ENCODE results near the gene OPN3. TPM values are rescaled to one million over a fixed set of nuclear protein-coding genes. Genes with fewer than 3 reads are reported as not detected.

The OPN3 gene
- total RNA-seq, 1 experiment from 2014 or later, result 89.4 TPM

Other genes with a start within 250 kb of the OPN3 start
- gene FH, start 120.6 kb downstream of the OPN3 start, total RNA-seq (2014; rRNA removed; shearing (Covaris generic)), result 80.6 and 87.9 TPM in 2 replicates
- 0.08 TPM in 1 of 2 replicates, not detected in the other for gene KMO, start 108.0 kb downstream of the OPN3 start, total RNA-seq (2014; rRNA removed; shearing (Covaris generic))
- gene CHML, start within 50 bp of the OPN3 start, total RNA-seq (2014; rRNA removed; shearing (Covaris generic)), result 22.0 and 39.7 TPM in 2 replicates
- gene WDR64, start 11.9 kb upstream of the OPN3 start, total RNA-seq (2014; rRNA removed; shearing (Covaris generic)), result 0.24 TPM in 1 of 2 replicates, not detected in the other
- 42.9 and 48.3 TPM in 2 replicates for gene EXO1, start 207.8 kb upstream of the OPN3 start, total RNA-seq (2014; rRNA removed; shearing (Covaris generic))

Data from SJSA1 (cell line).